Measurements from ENCODE around the gene RMI2.

GRCh38 chr16:11398851-11399250 is 53.6 kb downstream of the RMI2 start:
- TF ChIP-seq CTCF (IDR thresholded peaks at IDR 0.05) (no peak), POLR2A (IDR thresholded peaks at IDR 0.05) (no peak)
